ENCODE data around the gene DOK7. TPM values are rescaled to one million over a fixed set of nuclear protein-coding genes. Genes with fewer than 3 reads are reported as not detected.

Gene DOK7
- total and polyA plus RNA-seq, 2 donors (not counting 3 experiments of a cell fraction or from before 2014, with no cell fraction given), result not detected

GRCh38 chr4:3502941-3503936, 40.1 kb downstream of the DOK7 start:
- no peak overlapping the region for H2AFZ ChIP-seq (ENCODE audit: low read depth, low read length)
- BruUV-seq (replicated peaks), result no TSS peak
- intact Hi-C loops (cut with micrococcal nuclease), result no loop called here

More at GRCh38 chr4:3502941-3503936, 40.1 kb downstream of the DOK7 start:
- FAIRE-seq (no peak), DNase-seq (ENCODE audit: low read depth, low spot score) (no peak)
- Histone ChIP-seq H3K27ac (ENCODE audit: insufficient read depth, low read depth, low read length) (no peak overlapping the region), H3K9me1 (replicated peaks; ENCODE audit: control insufficient read depth, extremely low read depth, insufficient read depth, low read length) (no peaks in the 10 kb centered on the region), H3K4me2 (ENCODE audit: insufficient read depth, low read length) (no peak overlapping the region), H4K20me1 (replicated peaks; ENCODE audit: control insufficient read depth, extremely low read depth, insufficient read depth, low read length) (no peaks in the 10 kb centered on the region), H3K4me3 (replicated peaks in 1 of 3; ENCODE audit: insufficient read depth in 1 of 3, low read depth in 1 of 3, low read length in 3 of 3) (no peak overlapping the region), H3K79me2 (ENCODE audit: control insufficient read depth, insufficient read depth, low read length) (peaks cover 2% of the 10 kb centered on the region), H3K36me3 (ENCODE audit: control insufficient read depth in 2 of 2, extremely low read depth in 1 of 2, insufficient read depth in 2 of 2, low read length in 2 of 2) (peaks cover 0 to 2% of the 10 kb centered on the region in 2 experiments), H3K9ac (replicated peaks; ENCODE audit: extremely low read depth, insufficient read depth, low read length) (no peak overlapping the region), H3K9me3 (replicated peaks; ENCODE audit: control insufficient read depth, insufficient read depth, low read length) (no peaks in the 10 kb centered on the region), H3K27me3 (ENCODE audit: control insufficient read depth in 2 of 2, insufficient read depth in 2 of 2, low read length in 2 of 2) (no peaks in the 10 kb centered on the region), H3K4me1 (ENCODE audit: control insufficient read depth, extremely low read depth, insufficient read depth, low read length) (no peaks in the 10 kb centered on the region)
- ChIA-PET CTCF (interaction anchor here (2.8 kb wide), 1 partner anchor 11 kb away, joined by 7 read pairs; no protein-coding TSS in a partner anchor), POLR2A (no interaction called here)
- dilution Hi-C loops (cut with MboI; ENCODE audit: extremely low pct_ligation_motif_present, low sequenced_read_pairs), result no loop called here
- TF ChIP-seq POLR2A (IDR thresholded peaks at IDR 0.05; ENCODE audit: low read depth, low read length) (no peak), FOS (IDR thresholded peaks at IDR 0.05; ENCODE audit: borderline replicate concordance, insufficient read depth, low read length) (no peak), CTCF (IDR thresholded peaks at IDR 0.05; ENCODE audit: extremely low read depth in 1 of 2, insufficient read depth in 1 of 2, low read depth in 1 of 2, low read length in 2 of 2) (no peak), GATA2 (IDR thresholded peaks at IDR 0.05; ENCODE audit: insufficient read depth, insufficient read length, low read depth, low read length) (no peak), JUN (IDR thresholded peaks at IDR 0.05; ENCODE audit: borderline replicate concordance, insufficient read depth, insufficient read length, low read depth) (no peak), EZH2 (IDR thresholded peaks at IDR 0.05; ENCODE audit: borderline replicate concordance, low read depth, low read length, severe bottlenecking) (no peak)

Data from endothelial cell of umbilical vein (primary cell).